ENCODE data around the gene OR2F1. TPM values are rescaled to one million over a fixed set of nuclear protein-coding genes. Genes with fewer than 3 reads are reported as not detected.

The OR2F1 gene
- total RNA-seq, 1 experiment from 2014 or later = not detected

DNA sequence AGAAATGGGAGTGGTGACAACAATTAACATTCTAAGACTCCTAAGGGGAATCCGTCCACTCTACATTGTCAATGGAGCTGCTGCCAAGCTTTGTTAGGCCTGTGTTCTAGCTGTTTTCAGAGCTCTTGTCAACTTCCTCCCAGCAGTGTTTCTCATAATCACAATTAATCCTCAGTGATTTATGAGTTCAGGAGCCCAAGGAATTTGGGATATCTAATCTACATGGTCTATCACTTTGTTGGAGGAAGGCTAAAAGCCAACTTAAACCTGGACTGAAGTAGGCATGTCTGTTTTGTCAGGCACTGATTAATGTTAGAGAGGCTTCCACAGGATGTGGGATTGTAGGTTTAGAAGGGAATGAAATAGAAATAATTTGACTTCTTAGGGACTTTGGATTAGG is 29.8 kb upstream of the OR2F1 start:
- intact Hi-C loops (cut with micrococcal nuclease; ENCODE audit: unreplicated experiment) = no loop called here
- Histone ChIP-seq H3K36me3 (ENCODE audit: control insufficient read depth, insufficient read depth, low read length) (no peaks in the 10 kb centered on the region), H3K4me3 (ENCODE audit: low read depth, low read length) (no peak overlapping the region), H3K27me3 (replicated peaks; ENCODE audit: control insufficient read depth, insufficient read depth, low read length) (no peaks in the 10 kb centered on the region), H3K4me1 (peaks cover 5% of the 10 kb centered on the region; the same call in 1 of the 2 replicates), H3K9me3 (no peaks in the 10 kb centered on the region)
- TF ChIP-seq, protein P1, sequence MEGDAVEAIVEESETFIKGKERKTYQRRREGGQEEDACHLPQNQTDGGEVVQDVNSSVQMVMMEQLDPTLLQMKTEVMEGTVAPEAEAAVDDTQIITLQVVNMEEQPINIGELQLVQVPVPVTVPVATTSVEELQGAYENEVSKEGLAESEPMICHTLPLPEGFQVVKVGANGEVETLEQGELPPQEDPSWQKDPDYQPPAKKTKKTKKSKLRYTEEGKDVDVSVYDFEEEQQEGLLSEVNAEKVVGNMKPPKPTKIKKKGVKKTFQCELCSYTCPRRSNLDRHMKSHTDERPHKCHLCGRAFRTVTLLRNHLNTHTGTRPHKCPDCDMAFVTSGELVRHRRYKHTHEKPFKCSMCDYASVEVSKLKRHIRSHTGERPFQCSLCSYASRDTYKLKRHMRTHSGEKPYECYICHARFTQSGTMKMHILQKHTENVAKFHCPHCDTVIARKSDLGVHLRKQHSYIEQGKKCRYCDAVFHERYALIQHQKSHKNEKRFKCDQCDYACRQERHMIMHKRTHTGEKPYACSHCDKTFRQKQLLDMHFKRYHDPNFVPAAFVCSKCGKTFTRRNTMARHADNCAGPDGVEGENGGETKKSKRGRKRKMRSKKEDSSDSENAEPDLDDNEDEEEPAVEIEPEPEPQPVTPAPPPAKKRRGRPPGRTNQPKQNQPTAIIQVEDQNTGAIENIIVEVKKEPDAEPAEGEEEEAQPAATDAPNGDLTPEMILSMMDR (IDR thresholded peaks at IDR 0.05; ENCODE audit: insufficient read depth in 1 of 2, low read depth in 1 of 2, low read length in 1 of 2, severe bottlenecking in 1 of 2, unreplicated experiment in 1 of 2) = no peak
- CTCF ChIA-PET = no interaction called here
- H3K36me3 Mint-ChIP-seq (ENCODE audit: insufficient read depth, unreplicated experiment) = no peaks in the 10 kb centered on the region
- no peak overlapping the region for H3K27ac Mint-ChIP-seq (ENCODE audit: unreplicated experiment)
- H3K4me3 Mint-ChIP-seq (ENCODE audit: unreplicated experiment) = no peak overlapping the region
- POLR2A ChIA-PET = no interaction called here
- peaks cover 7% of the 10 kb centered on the region for H3K4me1 Mint-ChIP-seq (ENCODE audit: low read depth, unreplicated experiment)
- BruUV-seq (replicated peaks) = no TSS peak
- DNase-seq = no peak
- H3K9me3 Mint-ChIP-seq (ENCODE audit: unreplicated experiment) = no peaks in the 10 kb centered on the region
- no peaks in the 10 kb centered on the region for H3K27me3 Mint-ChIP-seq (ENCODE audit: insufficient read depth, unreplicated experiment)

DNA sequence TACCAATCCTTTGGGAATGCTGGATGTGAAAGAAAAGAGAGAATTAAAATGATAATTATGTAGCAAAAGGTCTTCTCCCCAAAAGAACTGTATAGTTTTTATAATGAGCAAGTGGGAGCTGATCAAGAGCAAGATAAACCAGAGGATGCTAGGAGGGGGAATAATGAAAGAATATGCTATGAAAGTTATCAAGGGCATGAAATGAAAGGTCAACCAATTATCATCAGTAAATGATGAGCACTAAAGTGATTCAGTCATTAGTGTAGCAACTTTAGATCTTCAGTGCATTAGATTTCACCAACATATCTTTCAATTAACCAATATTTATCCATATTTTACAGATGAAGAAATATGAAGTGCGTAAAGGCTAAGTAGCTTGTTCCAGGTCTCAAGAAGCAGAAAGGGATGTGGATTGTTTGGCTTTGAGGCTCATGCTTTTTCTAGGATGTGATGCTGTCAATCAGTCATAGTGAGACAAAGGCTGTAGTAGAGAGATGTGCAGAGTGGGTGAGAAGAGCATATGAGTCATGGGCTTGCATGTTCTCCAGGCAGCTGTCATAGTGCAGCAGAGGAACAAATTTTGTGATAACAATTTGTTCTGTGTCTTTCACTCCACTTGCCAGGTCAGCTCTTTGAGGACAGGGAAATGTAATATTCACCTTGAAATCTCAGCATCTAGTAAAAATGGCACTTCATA is 25.3 kb upstream of the OR2F1 start:
- POLR2A ChIA-PET = no interaction called here
- DNase-seq = no peak

DNA sequence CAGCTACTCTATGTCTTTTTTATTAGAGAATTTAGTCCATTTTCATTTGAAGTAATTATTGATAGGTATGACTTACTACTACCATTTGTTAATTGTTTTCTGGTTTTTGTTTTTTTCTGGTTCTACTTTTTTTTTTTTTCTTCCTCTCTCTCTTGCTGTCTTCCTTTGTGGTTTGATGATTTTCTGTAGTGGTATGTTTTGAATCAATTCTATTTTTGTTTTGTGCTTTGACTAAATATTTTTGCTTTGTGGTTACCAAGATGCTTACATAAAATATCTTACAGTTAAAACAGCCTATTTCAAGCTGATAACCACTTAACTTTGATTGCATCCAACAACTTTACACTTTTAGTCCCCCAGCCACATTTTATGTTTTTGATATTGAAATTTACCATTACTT is 22.9 kb upstream of the OR2F1 start:
- CTCF ChIA-PET = no interaction called here
- TF ChIP-seq, protein P1 (IDR thresholded peaks at IDR 0.05; ENCODE audit: insufficient read depth in 1 of 2, low read depth in 1 of 2, low read length in 1 of 2, severe bottlenecking in 1 of 2, unreplicated experiment in 1 of 2) = no peak
- peaks cover 15% of the 10 kb centered on the region for H3K4me1 ChIP-seq
- Mint-ChIP-seq H3K4me1 (ENCODE audit: low read depth, unreplicated experiment) (peaks cover 14% of the 10 kb centered on the region), H3K9me3 (ENCODE audit: unreplicated experiment) (no peaks in the 10 kb centered on the region), H3K36me3 (ENCODE audit: insufficient read depth, unreplicated experiment) (no peaks in the 10 kb centered on the region), H3K4me3 (ENCODE audit: unreplicated experiment) (no peak overlapping the region), H3K27ac (ENCODE audit: unreplicated experiment) (no peak overlapping the region), H3K27me3 (ENCODE audit: insufficient read depth, unreplicated experiment) (no peaks in the 10 kb centered on the region)
- BruUV-seq (replicated peaks) = no TSS peak
- no peak overlapping the region for H3K4me3 ChIP-seq (ENCODE audit: low read depth, low read length)
- POLR2A ChIA-PET = no interaction called here
- intact Hi-C loops (cut with micrococcal nuclease; ENCODE audit: unreplicated experiment) = no loop called here
- DNase-seq = no peak
- no peaks in the 10 kb centered on the region for H3K27me3 ChIP-seq (replicated peaks; ENCODE audit: control insufficient read depth, insufficient read depth, low read length)
- no peaks in the 10 kb centered on the region for H3K36me3 ChIP-seq (ENCODE audit: control insufficient read depth, insufficient read depth, low read length)
- no peaks in the 10 kb centered on the region for H3K9me3 ChIP-seq

More for the DNA sequence above, 25.3 kb upstream of the OR2F1 start:
- Histone ChIP-seq H3K36me3 (ENCODE audit: control insufficient read depth, insufficient read depth, low read length) (no peaks in the 10 kb centered on the region), H3K4me1 (peaks cover 6% of the 10 kb centered on the region), H3K9me3 (no peaks in the 10 kb centered on the region), H3K27me3 (replicated peaks; ENCODE audit: control insufficient read depth, insufficient read depth, low read length) (no peaks in the 10 kb centered on the region), H3K4me3 (ENCODE audit: low read depth, low read length) (no peak overlapping the region)
- H3K27ac Mint-ChIP-seq (ENCODE audit: unreplicated experiment) = no peak overlapping the region
- intact Hi-C loops (cut with micrococcal nuclease; ENCODE audit: unreplicated experiment) = no loop called here
- H3K4me1 Mint-ChIP-seq (ENCODE audit: low read depth, unreplicated experiment) = peaks cover 9% of the 10 kb centered on the region
- H3K4me3 Mint-ChIP-seq (ENCODE audit: unreplicated experiment) = no peak overlapping the region
- CTCF ChIA-PET = no interaction called here
- TF ChIP-seq, protein P1 (IDR thresholded peaks at IDR 0.05; ENCODE audit: insufficient read depth in 1 of 2, low read depth in 1 of 2, low read length in 1 of 2, severe bottlenecking in 1 of 2, unreplicated experiment in 1 of 2) = no peak
- H3K9me3 Mint-ChIP-seq (ENCODE audit: unreplicated experiment) = no peaks in the 10 kb centered on the region
- H3K36me3 Mint-ChIP-seq (ENCODE audit: insufficient read depth, unreplicated experiment) = no peaks in the 10 kb centered on the region
- no TSS peak for BruUV-seq (replicated peaks)
- H3K27me3 Mint-ChIP-seq (ENCODE audit: insufficient read depth, unreplicated experiment) = no peaks in the 10 kb centered on the region
